Adipose tissue (tissue), 3 donors: ENCODE measurements around the gene ZNF853. TPM values are rescaled to one million over a fixed set of nuclear protein-coding genes. Genes with fewer than 3 reads are reported as not detected.
"Not testable (repeated sequence)": the region's sequence is repeated elsewhere in the genome, so short reads cannot be mapped to it uniquely, and the experiment has no call there.

Experiments
- H3K27ac ChIP-seq: one replicate; pipeline ENCODE4 v1.5.1; 2013; ENCODE audit warnings: low read depth, low read length
- WGBS, 3 donors: extraction: QIAGEN DNeasy Blood & Tissue Kit; methylation state at CpG; one replicate each; pipeline ENCODE4 v1.1.7; 2013; 5-methylcytosine and 5-hydroxymethylcytosine counted together
- polyA plus RNA-seq, 3 donors: library from polyadenylated mRNA; stranded (reverse); fragments of 200-250 nt; gene quantifications; one replicate each; pipeline ENCODE4 v1.2.3, GENCODE V29; 2013
- donor health status: healthy with polysubstance abuse.
- donor health status: Bipolar disorder and iron deficiency.
- donor health status: healthy.

The ZNF853 gene
- polyA plus RNA-seq, 3 donors: 1.7 to 2.7 (median 2.0) TPM

DNA sequence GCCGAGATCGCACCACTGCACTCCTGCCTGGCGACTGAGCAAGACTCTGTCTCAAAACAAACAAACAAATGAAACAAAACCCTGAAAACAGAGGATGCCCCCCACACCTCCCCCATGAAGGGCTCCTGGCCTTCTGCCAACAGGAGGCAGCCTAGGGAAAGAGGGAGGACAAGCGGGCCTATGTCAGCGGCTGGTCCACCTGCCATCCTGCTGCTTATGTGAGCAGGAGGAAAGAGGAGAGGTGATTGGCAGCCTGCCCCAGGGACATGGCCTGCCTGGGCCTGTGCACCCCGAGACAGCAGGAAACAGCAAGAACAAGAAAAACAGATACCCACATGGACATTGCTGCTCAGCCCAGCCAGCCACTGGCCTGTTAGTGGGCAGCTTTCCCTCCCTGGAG, 12.6 kb downstream of the ZNF853 start:
- H3K27ac ChIP-seq: no peak overlapping the region
- WGBS, 3 donors: 87 to 96% (median 88%) methylated on average over 6 of the region's 6 CpGs

DNA sequence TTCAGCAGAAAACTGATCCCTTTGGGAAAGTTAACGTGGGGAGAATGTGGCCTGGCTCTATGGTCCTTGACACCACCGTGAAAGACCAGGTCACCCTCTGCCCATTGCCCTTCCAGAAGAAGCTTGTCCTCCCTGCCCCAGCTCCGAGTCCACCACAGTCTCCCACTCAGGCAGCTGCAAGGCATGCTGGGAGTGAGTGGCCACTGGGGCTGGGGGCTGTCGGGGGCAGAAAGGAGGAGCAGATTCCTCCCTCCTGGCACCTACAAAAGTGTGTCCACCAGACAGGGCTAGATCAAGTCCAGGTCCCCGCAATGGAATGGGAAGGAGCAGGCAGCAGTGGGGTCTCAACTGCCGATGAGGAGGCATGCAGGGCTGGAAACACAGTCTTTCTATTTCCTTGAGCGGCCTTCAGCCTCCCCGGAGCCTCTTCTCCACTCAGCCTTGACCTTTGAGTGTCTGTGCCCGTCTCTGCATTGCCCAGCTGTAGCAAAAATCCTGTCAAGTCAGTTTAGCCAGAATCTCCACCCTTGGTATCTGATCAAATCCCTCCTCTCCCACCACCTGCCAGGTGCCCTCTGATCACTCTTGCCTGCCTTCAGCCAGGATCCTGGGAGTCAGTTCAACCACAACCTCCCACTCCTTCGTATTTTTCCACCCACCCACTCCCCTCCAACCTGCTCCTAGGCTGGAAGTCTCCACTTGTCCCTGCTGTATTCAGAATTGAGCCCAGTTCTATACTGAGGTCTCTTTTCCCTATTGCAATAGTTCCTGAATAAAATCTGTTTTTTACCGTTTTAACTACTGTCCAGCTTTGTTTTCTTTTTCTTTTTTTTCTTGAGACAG, 14.8 kb downstream of the ZNF853 start:
- 60 to 76% (median 70%) methylated on average over 11 of the region's 11 CpGs for WGBS, 3 donors
- H3K27ac ChIP-seq: no peak overlapping the region

GRCh38 chr7:6631605-6632004, 16.2 kb downstream of the ZNF853 start:
- WGBS, 3 donors: 72 to 74% (median 73%) methylated on average over 7 of the region's 7 CpGs
- H3K27ac ChIP-seq: no peak overlapping the region

- no peak overlapping the region for H3K27ac ChIP-seq
- 75 to 81% (median 80%) methylated on average over 8 of the region's 8 CpGs for WGBS, 3 donors
Observed at GRCh38 chr7:6634021-6634420, 18.6 kb downstream of the ZNF853 start.

DNA sequence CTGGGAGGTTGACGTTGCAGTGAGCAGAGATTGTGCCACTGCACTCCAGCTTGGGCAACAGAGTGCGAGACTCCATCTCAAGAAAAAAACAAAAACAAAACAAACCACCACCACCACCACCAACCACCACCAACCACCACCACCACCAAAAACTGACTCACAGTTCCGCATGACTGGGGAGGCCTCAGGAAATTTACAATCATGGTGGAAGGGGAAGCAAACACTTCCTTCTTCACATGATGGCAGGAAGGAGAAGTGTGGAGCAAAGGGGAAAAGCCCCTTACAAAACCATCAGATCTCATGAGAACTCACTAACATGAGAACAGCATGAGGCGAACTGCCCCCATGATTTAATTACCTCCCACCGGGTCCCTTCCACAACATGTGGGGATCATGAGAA, 19.6 kb downstream of the ZNF853 start:
- WGBS, 3 donors: 53 to 90% (median 67%) methylated on average over 5 of the region's 5 CpGs
- not testable (repeated sequence) for H3K27ac ChIP-seq

DNA sequence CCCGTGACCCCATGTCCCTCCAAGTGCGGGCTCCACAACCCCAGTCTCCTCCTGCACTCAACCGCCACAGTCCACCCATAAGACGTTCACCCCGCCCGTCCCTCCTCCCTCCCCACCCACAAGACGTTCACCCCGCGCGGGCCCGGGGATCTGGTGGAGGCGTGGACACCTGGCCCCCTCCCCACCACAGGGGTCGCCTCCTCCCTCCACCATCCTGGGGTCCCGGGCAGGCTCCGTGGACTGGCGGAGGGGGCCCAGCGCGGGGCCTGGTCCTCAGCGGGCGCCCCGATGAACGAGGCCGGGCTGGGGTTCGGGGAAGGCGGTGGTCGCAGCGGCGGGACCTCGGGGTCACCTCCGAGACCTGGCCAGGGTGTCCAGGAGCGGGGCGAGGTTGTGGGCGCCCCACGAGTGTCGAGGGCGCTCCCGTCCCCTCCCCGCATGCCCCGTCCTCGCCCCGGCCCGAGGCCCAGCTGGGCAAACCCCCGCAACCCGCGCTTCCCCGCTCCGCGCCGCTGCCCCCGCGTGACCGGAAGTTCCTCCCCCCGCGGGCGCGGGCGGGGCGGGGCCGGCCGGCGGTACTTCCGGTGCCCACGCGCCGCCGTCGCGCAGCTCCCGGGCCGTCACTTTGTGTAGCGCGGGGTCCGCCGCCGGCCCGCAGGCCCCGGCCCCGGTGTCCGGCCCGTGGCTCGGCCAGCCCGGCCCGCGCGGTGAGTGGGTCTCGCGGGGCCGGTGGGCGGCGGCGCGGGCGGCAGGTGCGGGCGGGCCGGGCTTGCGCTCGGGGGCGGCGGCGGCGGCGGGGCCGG, 21.5 kb downstream of the ZNF853 start, which contains the start of gene ZNF316:
Gene ZNF316 (plus strand): TSS at position 578 of the 803 bp plus-strand sequence. CDS start 5,092 bp downstream, outside the sequence.
- peak within 1 kb of the TSS; percentile 46 for H3K27ac ChIP-seq
- WGBS, 3 donors: 0 to 2% (median 1%) methylated on average over 55 to 99 of the region's 104 CpGs

GRCh38 chr7:6637544-6638229, 22.3 kb downstream of the ZNF853 start:
- no peak overlapping the region for H3K27ac ChIP-seq
- 0 to 2% (median 1%) methylated on average over 39 to 60 of the region's 60 CpGs for WGBS, 3 donors

DNA sequence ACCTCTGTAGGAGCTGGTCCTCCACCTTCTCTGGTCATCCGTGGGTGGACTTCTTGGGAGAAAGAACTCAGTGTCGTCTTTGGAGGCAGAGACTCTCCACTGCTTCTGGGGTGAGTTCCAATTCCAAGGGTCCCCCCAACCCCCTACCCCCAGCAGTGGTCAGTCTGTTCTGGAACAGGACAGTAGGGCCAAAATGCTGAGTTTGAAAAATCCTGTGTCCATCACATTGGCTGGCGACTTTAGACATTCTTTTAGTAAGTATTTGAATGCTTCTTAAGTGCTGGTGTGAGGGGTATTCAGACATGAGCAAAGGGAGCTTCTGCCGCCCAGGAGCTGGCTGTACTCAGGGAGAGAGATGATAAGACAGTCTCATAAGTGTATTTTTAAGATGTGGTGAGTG, 23.6 kb downstream of the ZNF853 start:
- H3K27ac ChIP-seq: no peak overlapping the region
- WGBS, 3 donors: 77 to 80% (median 80%) methylated on average over 4 of the region's 4 CpGs

GRCh38 chr7:6639627-6640026, 24.2 kb downstream of the ZNF853 start:
- 88 to 92% (median 90%) methylated on average over 11 of the region's 11 CpGs for WGBS, 3 donors
- no peak overlapping the region for H3K27ac ChIP-seq

GRCh38 chr7:6640246-6640721, 24.9 kb downstream of the ZNF853 start:
- no peak overlapping the region for H3K27ac ChIP-seq
- WGBS, 3 donors: 65 to 75% (median 70%) methylated on average over 11 of the region's 11 CpGs

GRCh38 chr7:6641305-6642035, 26.1 kb downstream of the ZNF853 start:
- no peak overlapping the region for H3K27ac ChIP-seq
- 82 to 88% (median 88%) methylated on average over 15 of the region's 15 CpGs for WGBS, 3 donors

DNA sequence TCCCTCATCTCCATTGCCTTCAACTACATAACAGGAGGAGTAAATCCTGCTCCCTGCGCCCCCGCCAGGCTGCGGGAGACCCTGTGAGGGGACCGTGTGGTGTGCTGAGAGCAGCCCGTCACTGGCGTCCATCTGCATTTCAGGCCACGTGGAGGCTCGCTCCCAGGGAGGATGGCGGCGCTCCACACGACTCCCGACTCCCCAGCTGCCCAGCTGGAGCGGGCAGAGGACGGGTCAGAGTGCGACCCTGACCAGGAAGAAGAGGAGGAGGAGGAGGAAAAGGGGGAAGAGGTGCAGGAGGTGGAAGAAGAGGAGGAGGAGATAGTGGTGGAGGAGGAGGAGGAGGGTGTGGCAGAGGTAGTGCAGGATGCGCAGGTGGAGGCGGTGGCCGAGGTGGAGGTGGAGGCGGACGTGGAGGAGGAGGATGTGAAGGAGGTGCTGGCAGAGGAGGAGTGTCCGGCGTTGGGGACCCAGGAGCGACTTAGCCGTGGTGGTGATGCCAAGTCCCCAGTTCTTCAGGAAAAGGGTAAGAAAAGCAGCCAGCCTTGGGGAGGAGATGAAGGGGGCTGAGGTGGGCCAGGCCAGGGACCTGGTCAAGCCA, 26.9 kb downstream of the ZNF853 start:
- no peak overlapping the region for H3K27ac ChIP-seq
- 93 to 94% (median 93%) methylated on average over 24 of the region's 24 CpGs for WGBS, 3 donors

- WGBS, 3 donors: 87 to 90% (median 89%) methylated on average over 22 of the region's 22 CpGs
- H3K27ac ChIP-seq: no peak overlapping the region
Observed at GRCh38 chr7:6642861-6643640, 27.6 kb downstream of the ZNF853 start.

DNA sequence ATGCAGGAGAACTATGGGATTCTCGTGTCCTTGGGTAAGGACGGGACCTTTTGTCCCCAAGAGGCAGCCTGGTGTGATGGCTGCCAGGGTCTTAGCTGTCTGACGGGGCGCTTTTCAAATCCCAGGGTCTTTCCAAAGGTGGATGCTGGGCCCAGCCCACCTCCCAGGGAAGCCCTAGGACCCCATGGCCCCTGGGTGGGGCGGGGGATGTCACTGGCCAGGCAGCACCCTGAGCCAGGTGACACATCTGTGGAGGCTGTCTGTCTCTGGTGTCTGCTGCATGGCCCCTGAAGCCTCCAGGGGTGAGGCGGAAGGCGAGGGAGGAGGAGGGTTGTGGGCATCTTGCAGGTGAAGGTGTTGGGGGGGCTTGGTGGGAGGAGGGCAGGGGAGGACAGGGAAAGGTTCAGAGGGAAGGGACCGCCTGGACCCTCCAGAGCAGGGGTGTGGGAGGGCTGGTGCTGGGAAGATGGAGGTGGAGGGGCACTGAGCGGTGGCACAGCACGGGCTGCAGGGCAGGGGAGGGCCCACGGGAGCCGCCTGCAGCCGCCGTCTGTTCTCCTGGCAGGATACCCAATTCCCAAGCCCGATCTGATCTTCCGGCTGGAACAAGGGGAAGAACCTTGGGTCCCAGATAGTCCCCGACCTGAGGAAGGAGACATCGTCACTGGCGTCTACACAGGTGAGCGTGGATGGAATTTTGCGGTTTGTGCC, 28.7 kb downstream of the ZNF853 start:
- WGBS, 3 donors: 93 to 95% (median 93%) methylated on average over 18 to 21 of the region's 21 CpGs
- H3K27ac ChIP-seq: no peak overlapping the region

GRCh38 chr7:6644728-6645127, 29.3 kb downstream of the ZNF853 start:
- 94 to 96% (median 96%) methylated on average over 10 of the region's 10 CpGs for WGBS, 3 donors
- H3K27ac ChIP-seq: no peak overlapping the region

GRCh38 chr7:6646465-6646864, 31.1 kb downstream of the ZNF853 start:
- no peak overlapping the region for H3K27ac ChIP-seq
- 79 to 86% (median 84%) methylated on average over 8 of the region's 8 CpGs for WGBS, 3 donors
